ENCODE data around the gene C3orf85.

- no peak for TF ChIP-seq SIN3A (IDR thresholded peaks at IDR 0.05; ENCODE audit: borderline replicate concordance, insufficient read depth, low read length)
- no peak for TF ChIP-seq POLR2AphosphoS5 (IDR thresholded peaks at IDR 0.05; ENCODE audit: low read depth, low read length)
- TF ChIP-seq REST (IDR thresholded peaks at IDR 0.05; ENCODE audit: insufficient read depth in 1 of 2, low read depth in 2 of 2, low read length in 2 of 2) = no peak
- no peak for TF ChIP-seq TAF1 (IDR thresholded peaks at IDR 0.05; ENCODE audit: borderline replicate concordance, insufficient read depth, low read length)
Observed at GRCh38 chr3:109165905-109166304, 29.4 kb downstream of the C3orf85 start.
